ENCODE measurements around the gene CMTM2. TPM values are rescaled to one million over a fixed set of nuclear protein-coding genes. Genes with fewer than 3 reads are reported as not detected.

The CMTM2 gene
- total and polyA plus RNA-seq, 2 of the 4 experiments (the other 2 are of a cell fraction): not detected

DNA sequence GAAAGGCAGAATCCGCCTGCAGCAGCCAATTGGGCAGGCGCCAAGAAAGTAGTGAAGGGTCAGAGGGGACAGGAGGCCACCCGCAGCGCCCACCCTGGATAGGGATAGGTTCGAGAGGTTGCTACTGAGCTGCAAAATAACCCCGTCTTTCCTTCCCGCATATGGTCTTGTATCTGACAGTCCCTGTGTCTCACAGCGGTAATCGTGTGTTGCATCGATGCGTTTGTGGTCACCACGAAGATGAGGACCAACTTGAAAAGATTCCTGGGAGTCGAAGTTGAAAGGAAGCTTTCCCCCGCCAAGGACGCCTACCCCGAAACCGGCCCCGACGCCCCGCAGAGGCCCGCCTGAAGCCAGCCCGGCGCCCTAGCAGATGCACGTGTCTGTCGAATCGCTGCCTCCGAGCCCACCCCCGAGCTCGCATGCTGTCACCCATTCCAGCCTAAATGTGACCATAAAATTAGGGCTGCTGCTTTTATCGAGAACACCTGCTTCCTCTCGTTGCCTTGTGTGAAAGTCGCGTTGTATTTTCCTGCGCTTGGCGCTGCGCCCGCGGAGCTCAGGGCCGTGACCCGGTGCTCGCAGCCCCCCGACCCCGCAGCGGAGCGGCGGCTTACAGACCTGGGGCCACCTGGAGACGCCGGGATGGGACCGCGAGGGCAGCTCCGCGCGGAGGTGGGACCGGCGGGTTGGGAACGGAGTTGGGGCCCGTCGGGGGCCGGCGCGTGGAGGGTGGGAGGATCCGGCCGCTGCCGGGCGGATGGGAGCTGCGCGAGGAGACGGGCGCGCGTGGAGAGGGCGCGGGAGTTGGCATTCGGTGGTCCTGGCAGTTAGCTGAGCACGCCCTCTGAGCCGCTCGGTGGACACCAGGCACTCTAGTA is at the start of gene CMTM2 (continued):
- TF ChIP-seq CEBPB (IDR thresholded peaks at IDR 0.05; ENCODE audit: low read depth, low read length) (no peak), MXI1 (IDR thresholded peaks at IDR 0.05; ENCODE audit: borderline replicate concordance, low read depth, low read length) (no peak), POLR2A (IDR thresholded peaks at IDR 0.05; ENCODE audit: low read depth, low read length) (no peak), MAZ (IDR thresholded peaks at IDR 0.05; ENCODE audit: borderline replicate concordance, low read depth, low read length) (no peak), SMC3 (IDR thresholded peaks at IDR 0.05; ENCODE audit: low read depth, low read length) (no peak)

DNA sequence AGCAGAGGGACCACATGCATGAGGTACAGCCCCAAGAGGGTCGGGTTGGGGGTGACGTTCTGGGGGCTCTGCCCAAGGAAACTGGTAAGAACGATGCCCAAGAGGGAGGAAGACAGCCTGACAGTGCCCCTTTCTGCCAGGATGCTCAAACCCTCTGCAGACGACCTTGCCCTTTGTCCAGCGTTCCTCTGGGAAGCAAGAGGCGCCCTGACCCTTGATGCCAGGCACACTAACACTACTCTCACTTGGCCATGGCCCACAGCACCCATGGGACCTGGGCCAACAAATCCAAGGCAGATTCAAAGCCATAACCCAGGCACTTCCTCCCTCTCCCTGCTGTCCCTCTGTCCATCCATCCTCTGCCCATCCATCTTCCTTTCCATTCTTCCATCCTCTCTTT is 49.8 kb upstream of the CMTM2 start:
- DNase-seq (no peak), ATAC-seq (ENCODE audit: low read depth) (no peak)
- Histone ChIP-seq H2BK15ac (ENCODE audit: low read depth, low read length) (no peak overlapping the region), H2BK120ac (ENCODE audit: low read depth, low read length) (no peak overlapping the region), H2AK9ac (replicated peaks; ENCODE audit: low read depth, low read length, poor library complexity) (no peak overlapping the region), H3K4ac (ENCODE audit: low read depth, low read length) (no peak overlapping the region), H4K20me1 (ENCODE audit: insufficient read depth, low read length) (no peaks in the 10 kb centered on the region), H2AFZ (replicated peaks; ENCODE audit: low read length, poor library complexity) (no peak overlapping the region), H3K9ac (ENCODE audit: low read depth, low read length) (no peak overlapping the region), H2BK5ac (ENCODE audit: low read depth, low read length, poor library complexity, severe bottlenecking) (no peak overlapping the region), H3K27me3 (ENCODE audit: control insufficient read depth, insufficient read depth, low read length) (no peaks in the 10 kb centered on the region), H4K91ac (ENCODE audit: insufficient read depth, low read depth, low read length) (no peak overlapping the region), H3K27ac (ENCODE audit: insufficient read depth, low read length) (no peak overlapping the region), H3K4me1 (ENCODE audit: control insufficient read depth, insufficient read depth, low read length) (no peaks in the 10 kb centered on the region), H3K14ac (replicated peaks; ENCODE audit: low read depth, low read length) (no peak overlapping the region), H3K79me1 (ENCODE audit: low read depth in 1 of 2, low read length in 2 of 2) (no peaks in the 10 kb centered on the region), H4K5ac (ENCODE audit: low read depth, low read length) (no peak overlapping the region), H3K9me3 (ENCODE audit: control insufficient read depth, insufficient read depth, low read length) (no peaks in the 10 kb centered on the region), H3K9me1 (ENCODE audit: insufficient read depth, low read length) (peaks cover 10% of the 10 kb centered on the region; the same call in 1 of the 2 replicates), H3K23ac (ENCODE audit: low read depth, low read length) (no peak overlapping the region), H3K56ac (ENCODE audit: extremely low read depth, insufficient read depth, low read length) (no peak overlapping the region), H3K4me3 (ENCODE audit: insufficient read depth, low read depth, low read length) (no peak overlapping the region), H2AK5ac (ENCODE audit: low read depth, low read length) (no peak overlapping the region), H3K4me2 (ENCODE audit: low read depth, low read length) (no peak overlapping the region), H3K18ac (ENCODE audit: low read depth, low read length) (no peak overlapping the region), H4K8ac (ENCODE audit: low read depth in 2 of 2, low read length in 2 of 2) (no peak overlapping the region), H3K36me3 (ENCODE audit: control insufficient read depth, insufficient read depth, low read length) (peaks cover 50% of the 10 kb centered on the region), H2BK20ac (ENCODE audit: low read depth, low read length) (no peak overlapping the region)
- ChIA-PET CTCF (no interaction called here), POLR2A (ENCODE audit: unreplicated experiment) (no interaction called here)
- BruUV-seq (replicated peaks): no TSS peak
- dilution Hi-C loops (cut with HindIII; ENCODE audit: low sequenced_read_pairs, unreplicated experiment): no loop called here
- intact Hi-C loops (cut with micrococcal nuclease): no loop called here
- in situ Hi-C loops (cut with MboI; ENCODE audit: low sequenced_read_pairs): no loop called here
- 80% methylated on average over 1 of the region's 6 CpGs; no CpG with 5 or more reads in 1 of the 2 experiments for WGBS, 2 experiments (ENCODE audit: extremely low coverage in 2 of 2, insufficient read length in 1 of 2)
- TF ChIP-seq RFX5 (IDR thresholded peaks at IDR 0.05; ENCODE audit: low read depth, low read length): no peak
- TF ChIP-seq CEBPB (IDR thresholded peaks at IDR 0.05; ENCODE audit: low read depth, low read length): no peak
- TF ChIP-seq RAD21 (IDR thresholded peaks at IDR 0.05; ENCODE audit: low read length): no peak
- no peak for TF ChIP-seq POLR2A (IDR thresholded peaks at IDR 0.05; ENCODE audit: low read depth, low read length)
- TF ChIP-seq MAFK (IDR thresholded peaks at IDR 0.05; ENCODE audit: low read depth, low read length): no peak
- TF ChIP-seq NFE2L2 (IDR thresholded peaks at IDR 0.05; ENCODE audit: low read depth, low read length): no peak
- TF ChIP-seq, protein P1, sequence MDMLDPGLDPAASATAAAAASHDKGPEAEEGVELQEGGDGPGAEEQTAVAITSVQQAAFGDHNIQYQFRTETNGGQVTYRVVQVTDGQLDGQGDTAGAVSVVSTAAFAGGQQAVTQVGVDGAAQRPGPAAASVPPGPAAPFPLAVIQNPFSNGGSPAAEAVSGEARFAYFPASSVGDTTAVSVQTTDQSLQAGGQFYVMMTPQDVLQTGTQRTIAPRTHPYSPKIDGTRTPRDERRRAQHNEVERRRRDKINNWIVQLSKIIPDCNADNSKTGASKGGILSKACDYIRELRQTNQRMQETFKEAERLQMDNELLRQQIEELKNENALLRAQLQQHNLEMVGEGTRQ (IDR thresholded peaks at IDR 0.05; ENCODE audit: low read depth, low read length): no peak
- TF ChIP-seq BHLHE40 (IDR thresholded peaks at IDR 0.05; ENCODE audit: low read depth, low read length): no peak
- TF ChIP-seq MXI1 (IDR thresholded peaks at IDR 0.05; ENCODE audit: borderline replicate concordance, low read depth, low read length): no peak
- TF ChIP-seq SMC3 (IDR thresholded peaks at IDR 0.05; ENCODE audit: low read depth, low read length): no peak
- TF ChIP-seq, protein P2, sequence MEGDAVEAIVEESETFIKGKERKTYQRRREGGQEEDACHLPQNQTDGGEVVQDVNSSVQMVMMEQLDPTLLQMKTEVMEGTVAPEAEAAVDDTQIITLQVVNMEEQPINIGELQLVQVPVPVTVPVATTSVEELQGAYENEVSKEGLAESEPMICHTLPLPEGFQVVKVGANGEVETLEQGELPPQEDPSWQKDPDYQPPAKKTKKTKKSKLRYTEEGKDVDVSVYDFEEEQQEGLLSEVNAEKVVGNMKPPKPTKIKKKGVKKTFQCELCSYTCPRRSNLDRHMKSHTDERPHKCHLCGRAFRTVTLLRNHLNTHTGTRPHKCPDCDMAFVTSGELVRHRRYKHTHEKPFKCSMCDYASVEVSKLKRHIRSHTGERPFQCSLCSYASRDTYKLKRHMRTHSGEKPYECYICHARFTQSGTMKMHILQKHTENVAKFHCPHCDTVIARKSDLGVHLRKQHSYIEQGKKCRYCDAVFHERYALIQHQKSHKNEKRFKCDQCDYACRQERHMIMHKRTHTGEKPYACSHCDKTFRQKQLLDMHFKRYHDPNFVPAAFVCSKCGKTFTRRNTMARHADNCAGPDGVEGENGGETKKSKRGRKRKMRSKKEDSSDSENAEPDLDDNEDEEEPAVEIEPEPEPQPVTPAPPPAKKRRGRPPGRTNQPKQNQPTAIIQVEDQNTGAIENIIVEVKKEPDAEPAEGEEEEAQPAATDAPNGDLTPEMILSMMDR (conservative IDR thresholded peaks at IDR 0.05; ENCODE audit: low read depth, low read length): no peak
- no peak for TF ChIP-seq FOS (IDR thresholded peaks at IDR 0.05; ENCODE audit: low read depth, low read length)
- TF ChIP-seq RCOR1 (IDR thresholded peaks at IDR 0.05; ENCODE audit: insufficient replicate concordance, low read length): no peak
